BE2C (cell line): ENCODE results near the gene RFXANK.

ENCODE experiments used
- DNase-seq: peaks from one replicate; pipeline ENCODE4 v3.0.0-alpha.2; 2020
- H3K27me3 ChIP-seq: fragments of 250-450 bp; sonication (Bioruptor Pico); 2 replicates; pipeline ENCODE4 v1.5.1; 2020; ENCODE audit warnings: mild to moderate bottlenecking
- H3K36me3 ChIP-seq: fragments of 250-450 bp; sonication (Bioruptor Pico); 2 replicates; pipeline ENCODE4 v1.5.1; 2020; ENCODE audit warnings: mild to moderate bottlenecking
- H3K4me1 ChIP-seq: fragments of 250-450 bp; sonication (Bioruptor Pico); 2 replicates; pipeline ENCODE4 v1.5.1; 2020
- H3K4me3 ChIP-seq: 2 replicates; pipeline ENCODE4 v1.5.1; 2011; ENCODE audit warnings: low read depth, low read length
- H3K9me3 ChIP-seq: fragments of 250-450 bp; sonication (Bioruptor Pico); 2 replicates; pipeline ENCODE4 v1.5.1; 2020
- TF ChIP-seq, protein P1 (sequence below): IDR thresholded peaks from 2 replicates; pipeline ENCODE4 v1.5.1; 2012; ENCODE audit warnings: mild to moderate bottlenecking, low read depth, low read length

The RFXANK gene

DNA sequence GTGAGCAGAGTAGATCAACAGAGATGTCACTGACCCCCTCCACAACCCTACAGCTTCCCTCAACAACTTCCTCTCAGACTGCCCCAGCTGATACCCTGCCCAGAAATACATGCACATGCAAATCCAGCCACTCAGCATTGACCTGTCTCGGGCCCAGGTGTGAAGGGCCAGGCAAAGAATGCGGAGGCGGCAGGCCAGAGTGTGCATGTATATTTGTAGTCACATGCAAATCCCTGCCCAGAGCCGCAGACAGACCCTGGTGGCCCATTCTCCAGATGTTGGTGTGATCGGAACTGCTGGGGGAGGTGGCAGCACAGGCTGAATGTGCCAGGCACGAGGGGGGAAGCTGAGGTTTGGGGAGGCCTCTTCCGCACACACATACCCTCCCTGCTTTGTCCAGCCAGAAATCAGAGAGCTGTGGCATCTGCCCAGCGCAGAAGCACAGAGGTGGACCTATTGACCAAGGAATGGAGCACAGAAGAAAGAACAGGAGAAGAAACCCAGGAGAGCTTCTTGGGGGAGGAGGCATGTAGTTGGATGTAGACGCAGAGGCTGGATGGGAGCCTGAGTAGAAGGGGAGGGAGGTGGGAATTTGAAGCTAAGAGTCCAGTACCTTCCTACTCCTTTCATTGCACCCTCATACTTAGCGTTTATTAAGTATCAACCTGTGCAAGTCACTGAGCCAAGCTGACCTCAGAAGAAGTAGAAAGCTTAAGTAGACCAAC lies 36.4 kb upstream of the RFXANK start:
- Histone ChIP-seq H3K4me3 (no peak overlapping the region), H3K9me3 (no peaks in the 10 kb centered on the region), H3K27me3 (no peaks in the 10 kb centered on the region), H3K36me3 (no peaks in the 10 kb centered on the region), H3K4me1 (no peaks in the 10 kb centered on the region)
- TF ChIP-seq, protein P1, sequence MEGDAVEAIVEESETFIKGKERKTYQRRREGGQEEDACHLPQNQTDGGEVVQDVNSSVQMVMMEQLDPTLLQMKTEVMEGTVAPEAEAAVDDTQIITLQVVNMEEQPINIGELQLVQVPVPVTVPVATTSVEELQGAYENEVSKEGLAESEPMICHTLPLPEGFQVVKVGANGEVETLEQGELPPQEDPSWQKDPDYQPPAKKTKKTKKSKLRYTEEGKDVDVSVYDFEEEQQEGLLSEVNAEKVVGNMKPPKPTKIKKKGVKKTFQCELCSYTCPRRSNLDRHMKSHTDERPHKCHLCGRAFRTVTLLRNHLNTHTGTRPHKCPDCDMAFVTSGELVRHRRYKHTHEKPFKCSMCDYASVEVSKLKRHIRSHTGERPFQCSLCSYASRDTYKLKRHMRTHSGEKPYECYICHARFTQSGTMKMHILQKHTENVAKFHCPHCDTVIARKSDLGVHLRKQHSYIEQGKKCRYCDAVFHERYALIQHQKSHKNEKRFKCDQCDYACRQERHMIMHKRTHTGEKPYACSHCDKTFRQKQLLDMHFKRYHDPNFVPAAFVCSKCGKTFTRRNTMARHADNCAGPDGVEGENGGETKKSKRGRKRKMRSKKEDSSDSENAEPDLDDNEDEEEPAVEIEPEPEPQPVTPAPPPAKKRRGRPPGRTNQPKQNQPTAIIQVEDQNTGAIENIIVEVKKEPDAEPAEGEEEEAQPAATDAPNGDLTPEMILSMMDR = no peak
- DNase-seq = no peak

DNA sequence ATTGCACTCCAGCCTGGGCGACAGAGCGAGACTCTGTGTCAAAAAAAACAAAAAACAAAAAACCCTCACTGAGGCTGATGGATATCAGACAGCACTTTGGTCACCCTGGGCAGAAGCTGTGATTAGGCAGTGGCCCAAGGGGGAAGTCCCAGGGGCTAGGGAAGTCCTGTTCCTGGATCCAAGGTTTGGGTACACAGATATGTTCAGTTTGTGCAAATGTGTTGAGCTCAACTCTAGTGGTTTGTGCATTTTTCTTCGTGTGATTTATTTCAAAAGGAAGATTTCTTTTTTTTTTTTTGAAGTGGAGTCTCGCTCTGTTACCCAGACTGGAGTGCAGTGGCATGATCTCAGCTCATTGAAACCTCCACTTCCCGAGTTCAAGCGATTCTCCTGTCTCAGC lies 34.2 kb upstream of the RFXANK start:
- DNase-seq = no peak
- Histone ChIP-seq H3K4me3 (no peak overlapping the region), H3K9me3 (no peaks in the 10 kb centered on the region), H3K27me3 (no peaks in the 10 kb centered on the region), H3K36me3 (no peaks in the 10 kb centered on the region), H3K4me1 (no peaks in the 10 kb centered on the region)
- TF ChIP-seq, protein P1 = no peak

DNA sequence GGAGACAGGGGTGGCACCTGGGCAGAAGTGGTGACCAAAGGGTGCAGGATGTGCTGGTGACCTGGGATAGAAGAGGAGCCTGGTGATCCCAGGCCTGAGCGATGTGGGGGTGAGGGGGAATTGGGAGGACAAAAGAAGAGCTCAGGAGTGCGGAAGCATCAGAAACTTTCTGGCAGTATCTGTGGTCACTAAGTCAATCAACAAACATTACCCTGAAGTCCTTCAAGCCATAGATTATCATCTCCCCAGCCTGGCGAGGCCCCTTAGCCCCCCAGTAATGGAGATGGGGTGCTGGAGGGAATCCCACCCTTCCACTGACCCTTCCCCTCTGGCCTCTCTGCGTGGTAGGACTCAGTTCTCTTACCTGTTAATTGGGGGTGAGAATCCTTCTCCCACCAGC lies 32.5 kb upstream of the RFXANK start:
- Histone ChIP-seq H3K4me1 (no peaks in the 10 kb centered on the region), H3K4me3 (no peak overlapping the region), H3K27me3 (no peaks in the 10 kb centered on the region), H3K36me3 (no peaks in the 10 kb centered on the region), H3K9me3 (no peaks in the 10 kb centered on the region)
- TF ChIP-seq, protein P1 = no peak
- DNase-seq = no peak

DNA sequence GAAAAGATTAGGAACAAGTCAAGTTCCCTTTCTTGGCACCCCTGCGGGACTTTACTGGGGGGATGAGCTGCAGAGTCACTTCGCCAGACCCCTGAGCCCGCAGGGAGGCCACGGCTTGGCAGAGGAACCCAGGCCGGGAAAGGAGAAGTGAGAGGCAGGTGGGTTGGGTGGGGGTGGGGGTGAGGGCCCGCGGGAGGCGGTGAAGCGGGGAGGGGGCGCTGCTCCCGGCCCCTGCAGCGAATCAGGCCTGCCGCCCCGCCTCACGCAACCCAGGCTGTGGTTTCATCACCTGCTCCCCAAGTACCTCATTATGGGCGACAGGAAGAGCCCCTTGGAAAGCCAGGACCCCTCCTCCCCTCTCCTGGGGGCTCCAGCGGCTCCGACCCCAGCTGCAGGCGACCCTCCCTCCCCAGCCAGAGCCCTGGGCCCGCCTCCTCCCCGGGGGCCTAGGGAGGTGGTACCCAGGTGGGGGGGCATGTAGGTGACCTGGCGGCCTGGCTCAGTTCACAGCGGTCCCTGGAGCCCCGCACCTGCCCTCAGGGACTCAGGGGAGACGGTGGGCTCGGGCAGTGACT lies 31.5 kb upstream of the RFXANK start:
- H3K36me3 ChIP-seq = no peaks in the 10 kb centered on the region
- H3K27me3 ChIP-seq = no peaks in the 10 kb centered on the region
- H3K9me3 ChIP-seq = no peaks in the 10 kb centered on the region
- no peaks in the 10 kb centered on the region for H3K4me1 ChIP-seq
- no peak for DNase-seq
- TF ChIP-seq, protein P1 = no peak
- H3K4me3 ChIP-seq = no peak overlapping the region

DNA sequence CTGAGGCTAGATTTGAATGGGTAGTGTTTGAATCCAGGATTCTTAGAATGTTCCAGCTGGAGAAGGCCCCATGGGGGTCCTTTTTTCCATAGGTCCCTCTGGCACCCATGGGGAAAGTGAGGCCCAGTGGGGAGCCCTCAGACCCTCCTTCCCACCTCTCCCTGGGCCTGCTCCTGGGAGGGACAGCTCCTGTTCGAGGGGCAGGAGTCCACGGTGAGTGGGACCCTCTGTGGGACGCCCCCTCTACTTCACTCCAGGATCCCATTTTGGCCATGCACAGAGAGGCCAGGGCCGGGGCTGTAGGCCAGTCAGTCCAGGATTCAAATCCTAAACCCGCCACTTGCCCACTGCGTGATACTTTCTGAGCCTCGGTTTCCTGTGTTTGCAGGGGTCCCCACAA lies 29.6 kb upstream of the RFXANK start:
- Histone ChIP-seq H3K9me3 (no peaks in the 10 kb centered on the region), H3K4me3 (no peak overlapping the region), H3K36me3 (no peaks in the 10 kb centered on the region), H3K27me3 (no peaks in the 10 kb centered on the region), H3K4me1 (no peaks in the 10 kb centered on the region)
- DNase-seq = no peak
- TF ChIP-seq, protein P1 = no peak

DNA sequence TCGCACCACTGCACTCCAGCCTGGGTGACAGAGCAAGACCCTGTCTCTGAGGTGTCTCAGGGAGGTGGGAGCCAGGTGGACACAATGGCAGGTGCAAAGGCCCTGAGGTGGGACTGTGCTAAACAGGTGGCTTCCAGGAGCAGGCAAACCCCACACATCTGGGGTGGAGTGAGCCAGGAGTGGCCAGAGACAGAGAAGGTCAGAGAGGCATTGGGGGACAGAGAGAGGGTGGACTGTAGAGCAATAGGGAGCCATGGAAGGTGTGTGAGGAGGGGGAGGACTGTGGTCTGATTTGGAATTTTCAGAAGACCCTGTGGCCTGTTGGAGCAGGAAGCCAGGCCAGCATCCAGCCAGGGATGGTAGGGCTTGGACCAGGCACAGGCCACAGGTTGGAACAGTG lies 26.7 kb upstream of the RFXANK start:
- no peak for DNase-seq
- Histone ChIP-seq H3K4me1 (no peaks in the 10 kb centered on the region), H3K36me3 (no peaks in the 10 kb centered on the region), H3K9me3 (no peaks in the 10 kb centered on the region), H3K4me3 (no peak overlapping the region), H3K27me3 (no peaks in the 10 kb centered on the region)
- TF ChIP-seq, protein P1 = no peak
